Cerebellar nuclear complex (tissue), 1 donor: ENCODE results near the gene OSCAR.

ENCODE experiments used
- DNase-seq, 2 experiments: peaks; one replicate each; lab custom pipeline; 2025; lab: John Stamatoyannopoulos, UW

The OSCAR gene

GRCh38 chr19:54100561-54100960, at the start of gene OSCAR:
Gene OSCAR (minus strand): TSS chr19:54100803. CDS start chr19:54100792, 11 bp downstream.
- no peak for DNase-seq

GRCh38 chr19:54149021-54149812, 48.6 kb upstream of the OSCAR start:
- no peak for DNase-seq

- no peak for DNase-seq
These were observed 47.6 kb upstream of the OSCAR start for GRCh38 chr19:54148158-54148557.

- no peak for DNase-seq
These were observed 47.1 kb upstream of the OSCAR start for GRCh38 chr19:54147676-54148075.

GRCh38 chr19:54145541-54146158, 45.0 kb upstream of the OSCAR start:
- DNase-seq = no peak

GRCh38 chr19:54142166-54142780, 41.7 kb upstream of the OSCAR start:
- no peak for DNase-seq

- no peak for DNase-seq
These were observed 40.8 kb upstream of the OSCAR start for GRCh38 chr19:54141356-54141755.

GRCh38 chr19:54138489-54139256, 38.1 kb upstream of the OSCAR start:
- no peak for DNase-seq

GRCh38 chr19:54137699-54138488, 37.3 kb upstream of the OSCAR start, which contains the start of gene CNOT3:
Gene CNOT3 (plus strand): TSS chr19:54137762. CDS start chr19:54142979, 5,217 bp downstream.
- no peak for DNase-seq

GRCh38 chr19:54136864-54137698, 36.5 kb upstream of the OSCAR start:
- DNase-seq = peak; percentile 98 to 100

GRCh38 chr19:54136086-54136863, 35.7 kb upstream of the OSCAR start:
- no peak for DNase-seq

GRCh38 chr19:54133957-54134590, 33.5 kb upstream of the OSCAR start:
- DNase-seq = no peak

- DNase-seq = no peak
These were observed 32.8 kb upstream of the OSCAR start for GRCh38 chr19:54133312-54133956.

GRCh38 chr19:54129617-54129996, 29.0 kb upstream of the OSCAR start:
- DNase-seq = no peak

- DNase-seq = no peak
These were observed 28.4 kb upstream of the OSCAR start for GRCh38 chr19:54128796-54129616.

- DNase-seq = no peak
These were observed 27.8 kb upstream of the OSCAR start for GRCh38 chr19:54128441-54128725.

- no peak for DNase-seq
These were observed 27.3 kb upstream of the OSCAR start for GRCh38 chr19:54127688-54128440.
